Measurements from ENCODE around the gene HOXA10.

The HOXA10 gene

GRCh38 chr7:27142580-27143022 is 31.5 kb downstream of the HOXA10 start:
- TF ChIP-seq, protein P1, sequence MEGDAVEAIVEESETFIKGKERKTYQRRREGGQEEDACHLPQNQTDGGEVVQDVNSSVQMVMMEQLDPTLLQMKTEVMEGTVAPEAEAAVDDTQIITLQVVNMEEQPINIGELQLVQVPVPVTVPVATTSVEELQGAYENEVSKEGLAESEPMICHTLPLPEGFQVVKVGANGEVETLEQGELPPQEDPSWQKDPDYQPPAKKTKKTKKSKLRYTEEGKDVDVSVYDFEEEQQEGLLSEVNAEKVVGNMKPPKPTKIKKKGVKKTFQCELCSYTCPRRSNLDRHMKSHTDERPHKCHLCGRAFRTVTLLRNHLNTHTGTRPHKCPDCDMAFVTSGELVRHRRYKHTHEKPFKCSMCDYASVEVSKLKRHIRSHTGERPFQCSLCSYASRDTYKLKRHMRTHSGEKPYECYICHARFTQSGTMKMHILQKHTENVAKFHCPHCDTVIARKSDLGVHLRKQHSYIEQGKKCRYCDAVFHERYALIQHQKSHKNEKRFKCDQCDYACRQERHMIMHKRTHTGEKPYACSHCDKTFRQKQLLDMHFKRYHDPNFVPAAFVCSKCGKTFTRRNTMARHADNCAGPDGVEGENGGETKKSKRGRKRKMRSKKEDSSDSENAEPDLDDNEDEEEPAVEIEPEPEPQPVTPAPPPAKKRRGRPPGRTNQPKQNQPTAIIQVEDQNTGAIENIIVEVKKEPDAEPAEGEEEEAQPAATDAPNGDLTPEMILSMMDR (conservative IDR thresholded peaks at IDR 0.05): no peak

GRCh38 chr7:27141923-27142579 is 32.1 kb downstream of the HOXA10 start:
- TF ChIP-seq, protein P1 (conservative IDR thresholded peaks at IDR 0.05): no peak
- no peak overlapping the region for H3K27ac ChIP-seq

More at GRCh38 chr7:27142580-27143022, 31.5 kb downstream of the HOXA10 start:
- H3K27ac ChIP-seq: no peak overlapping the region

- H3K27ac ChIP-seq: no peak overlapping the region
- TF ChIP-seq, protein P1 (conservative IDR thresholded peaks at IDR 0.05): no peak
These were observed 32.8 kb downstream of the HOXA10 start for GRCh38 chr7:27141137-27141922.

- TF ChIP-seq, protein P1 (conservative IDR thresholded peaks at IDR 0.05): no peak
- no peak overlapping the region for H3K27ac ChIP-seq
These were observed 33.8 kb downstream of the HOXA10 start for GRCh38 chr7:27140126-27140857.

DNA sequence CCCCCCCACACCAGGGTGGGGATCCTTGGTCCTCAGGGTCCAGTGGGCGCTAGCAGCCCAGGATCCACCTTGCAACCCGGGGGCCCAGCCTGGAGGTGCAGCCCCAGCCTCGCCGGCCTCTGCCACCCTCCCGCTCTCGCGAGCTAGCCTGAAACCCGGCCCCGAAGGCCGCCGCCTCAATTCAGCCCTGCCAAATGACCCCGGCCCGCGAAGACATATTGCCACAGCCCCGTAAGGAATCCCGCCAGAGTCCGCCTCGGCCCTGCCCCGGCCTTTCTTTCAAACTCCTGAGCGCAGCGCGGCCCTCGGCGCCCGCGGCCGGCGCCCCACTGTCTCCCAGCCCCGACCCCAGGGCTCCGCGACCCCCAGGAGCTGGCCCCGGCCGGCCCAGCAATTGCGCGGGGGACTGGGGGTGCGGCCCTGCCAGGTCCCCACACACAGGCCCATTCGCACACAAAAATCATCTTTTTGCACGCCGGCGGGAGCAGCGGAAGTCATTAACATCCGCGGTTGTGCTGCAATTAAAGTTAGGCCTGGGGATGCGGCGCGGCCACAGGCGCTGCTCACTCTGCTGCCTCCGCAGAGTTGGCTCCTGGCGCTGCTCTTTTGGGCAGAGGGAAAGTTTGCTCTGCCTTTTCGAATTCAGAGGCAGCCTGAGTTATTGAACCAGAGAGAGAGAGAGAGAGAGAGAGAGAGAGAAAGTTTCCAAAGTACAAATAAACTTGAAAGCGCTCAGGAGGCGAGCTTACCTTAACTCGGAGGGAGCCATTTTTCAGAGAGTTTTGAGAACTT is 34.6 kb downstream of the HOXA10 start:
- TF ChIP-seq, protein P1 (conservative IDR thresholded peaks at IDR 0.05): no peak
- no peak overlapping the region for H3K27ac ChIP-seq

- TF ChIP-seq, protein P1 (conservative IDR thresholded peaks at IDR 0.05): no peak
- no peak overlapping the region for H3K27ac ChIP-seq
These were observed 35.2 kb downstream of the HOXA10 start for GRCh38 chr7:27138985-27139333.

Measured in VCaP (cell line).